Left colon (tissue), 2 donors: ENCODE data around the gene SUPV3L1. TPM values are rescaled to one million over a fixed set of nuclear protein-coding genes. Genes with fewer than 3 reads are reported as not detected.

Experiments
- ATAC-seq: fragments of 200-7000 bp; cut with Tn5 transposase; one replicate; pipeline ENCODE4 v1.9.1; 2020; ENCODE audit warnings: mild to moderate bottlenecking, moderate library complexity
- DNase-seq, 2 donors: peaks; one replicate each; pipeline ENCODE4 v3.0.0-alpha.2; 2020
- intact Hi-C, 2 donors: fragments of 100-400 bp; cut with DNase I in 1 of 2; cut with micrococcal nuclease in 1 of 2; formaldehyde crosslinking; loops; one replicate each; pipeline versions ENCODE4 v1.11.2 to v1.14.0; 2022; cut with DNase I, micrococcal nuclease
- total RNA-seq, 2 donors: library from RNA; stranded (reverse); fragmentation: NEBNext Ultra II Directional; extraction: Animal tissue kit (Norgen Biotek cat#: 25700); gene quantifications; one replicate each; pipeline ENCODE4 v1.2.1, GENCODE V29; 2021
- donor health status: DM: no; HTN: no; CAD: no.
- donor health status: DM: yes; HTN: yes; CAD: no.

SUPV3L1 gene
- total RNA-seq, 2 donors from 2014 or later, result 24.3 to 30.1 TPM

GRCh38 chr10:69182005-69182404, 2.0 kb downstream of the SUPV3L1 start:
- ATAC-seq (no peak), DNase-seq (no peak)
- intact Hi-C loops, result no loop called here

- DNase-seq, result no peak
Measured at GRCh38 chr10:69186524-69186923, 6.5 kb downstream of the SUPV3L1 start.

GRCh38 chr10:69201045-69201444, 21.0 kb downstream of the SUPV3L1 start:
- DNase-seq (no peak), ATAC-seq (no peak)
- intact Hi-C loops, result no loop called here

More at GRCh38 chr10:69186524-69186923, 6.5 kb downstream of the SUPV3L1 start:
- ATAC-seq, result no peak
- intact Hi-C loops, result no loop called here

- intact Hi-C loops, result no loop called here
- DNase-seq (no peak), ATAC-seq (no peak)
Measured at GRCh38 chr10:69202332-69202731, 22.3 kb downstream of the SUPV3L1 start.

GRCh38 chr10:69208761-69209160, 28.7 kb downstream of the SUPV3L1 start:
- ATAC-seq (no peak), DNase-seq (no peak)
- intact Hi-C loops, result no loop called here

- DNase-seq (no peak), ATAC-seq (peak; percentile 90)
- intact Hi-C loops, result no loop called here
Measured at GRCh38 chr10:69209787-69210484, 29.9 kb downstream of the SUPV3L1 start.

- ATAC-seq (no peak), DNase-seq (no peak)
- intact Hi-C loops, result no loop called here
Measured at GRCh38 chr10:69211104-69211503, 31.1 kb downstream of the SUPV3L1 start.

GRCh38 chr10:69211524-69211923, 31.5 kb downstream of the SUPV3L1 start:
- ATAC-seq (no peak), DNase-seq (no peak)
- intact Hi-C loops, result no loop called here

- DNase-seq (no peak), ATAC-seq (no peak)
- intact Hi-C loops, result no loop called here
Measured at GRCh38 chr10:69213591-69214311, 33.7 kb downstream of the SUPV3L1 start.

- intact Hi-C loops, result no loop called here
- no peak for ATAC-seq
- DNase-seq, result no peak
Measured at GRCh38 chr10:69214666-69215131, 34.7 kb downstream of the SUPV3L1 start.

GRCh38 chr10:69215405-69216171, 35.6 kb downstream of the SUPV3L1 start:
- DNase-seq (no peak), ATAC-seq (no peak)
- intact Hi-C loops, result no loop called here

GRCh38 chr10:69216577-69217118, 36.6 kb downstream of the SUPV3L1 start:
- no peak for DNase-seq
- no peak for ATAC-seq
- intact Hi-C loops, result no loop called here

- no peak for DNase-seq
- intact Hi-C loops, result no loop called here
- ATAC-seq, result peak; percentile 84
Measured at GRCh38 chr10:69217119-69217754, 37.2 kb downstream of the SUPV3L1 start.

- no peak for DNase-seq
- intact Hi-C loops, result no loop called here
- no peak for ATAC-seq
Measured at GRCh38 chr10:69218831-69219230, 38.8 kb downstream of the SUPV3L1 start.

- DNase-seq, result no peak
- no peak for ATAC-seq
Measured at GRCh38 chr10:69220041-69220451, 40.0 kb downstream of the SUPV3L1 start, which contains the start of gene HKDC1. TSS of gene HKDC1 (plus strand) at chr10:69220332. CDS start at chr10:69220436, 104 bp downstream.

GRCh38 chr10:69220507-69220906, 40.5 kb downstream of the SUPV3L1 start:
- DNase-seq (no peak), ATAC-seq (no peak)
- intact Hi-C loops, result no loop called here

More at GRCh38 chr10:69220041-69220451, 40.0 kb downstream of the SUPV3L1 start, which contains the start of gene HKDC1:
- intact Hi-C loops, result no loop called here

- ATAC-seq (peak; percentile 88), DNase-seq (peak; percentile 81 to 95)
- intact Hi-C loops, result no loop called here
Measured at GRCh38 chr10:69222157-69223027, 42.4 kb downstream of the SUPV3L1 start.

GRCh38 chr10:69223028-69223342, 43.0 kb downstream of the SUPV3L1 start:
- no peak for ATAC-seq
- DNase-seq, result no peak
- intact Hi-C loops, result no loop called here
